GM19023 (cell line): ENCODE results near the gene ADGRG4.
"Not testable (repeated sequence)": the region's sequence is repeated elsewhere in the genome, so short reads cannot be mapped to it uniquely, and the experiment has no call there.

Experiments used
- ATAC-seq: cut with Tn5 transposase; IDR thresholded peaks from one replicate; pipeline ENCODE4 v1.9.1; 2021; ENCODE audit warnings: mild to moderate bottlenecking, moderate library complexity; ENCODE audit not compliant: unreplicated experiment

Gene ADGRG4, protein sequence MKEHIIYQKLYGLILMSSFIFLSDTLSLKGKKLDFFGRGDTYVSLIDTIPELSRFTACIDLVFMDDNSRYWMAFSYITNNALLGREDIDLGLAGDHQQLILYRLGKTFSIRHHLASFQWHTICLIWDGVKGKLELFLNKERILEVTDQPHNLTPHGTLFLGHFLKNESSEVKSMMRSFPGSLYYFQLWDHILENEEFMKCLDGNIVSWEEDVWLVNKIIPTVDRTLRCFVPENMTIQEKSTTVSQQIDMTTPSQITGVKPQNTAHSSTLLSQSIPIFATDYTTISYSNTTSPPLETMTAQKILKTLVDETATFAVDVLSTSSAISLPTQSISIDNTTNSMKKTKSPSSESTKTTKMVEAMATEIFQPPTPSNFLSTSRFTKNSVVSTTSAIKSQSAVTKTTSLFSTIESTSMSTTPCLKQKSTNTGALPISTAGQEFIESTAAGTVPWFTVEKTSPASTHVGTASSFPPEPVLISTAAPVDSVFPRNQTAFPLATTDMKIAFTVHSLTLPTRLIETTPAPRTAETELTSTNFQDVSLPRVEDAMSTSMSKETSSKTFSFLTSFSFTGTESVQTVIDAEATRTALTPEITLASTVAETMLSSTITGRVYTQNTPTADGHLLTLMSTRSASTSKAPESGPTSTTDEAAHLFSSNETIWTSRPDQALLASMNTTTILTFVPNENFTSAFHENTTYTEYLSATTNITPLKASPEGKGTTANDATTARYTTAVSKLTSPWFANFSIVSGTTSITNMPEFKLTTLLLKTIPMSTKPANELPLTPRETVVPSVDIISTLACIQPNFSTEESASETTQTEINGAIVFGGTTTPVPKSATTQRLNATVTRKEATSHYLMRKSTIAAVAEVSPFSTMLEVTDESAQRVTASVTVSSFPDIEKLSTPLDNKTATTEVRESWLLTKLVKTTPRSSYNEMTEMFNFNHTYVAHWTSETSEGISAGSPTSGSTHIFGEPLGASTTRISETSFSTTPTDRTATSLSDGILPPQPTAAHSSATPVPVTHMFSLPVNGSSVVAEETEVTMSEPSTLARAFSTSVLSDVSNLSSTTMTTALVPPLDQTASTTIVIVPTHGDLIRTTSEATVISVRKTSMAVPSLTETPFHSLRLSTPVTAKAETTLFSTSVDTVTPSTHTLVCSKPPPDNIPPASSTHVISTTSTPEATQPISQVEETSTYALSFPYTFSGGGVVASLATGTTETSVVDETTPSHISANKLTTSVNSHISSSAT (N-terminal part only)

DNA sequence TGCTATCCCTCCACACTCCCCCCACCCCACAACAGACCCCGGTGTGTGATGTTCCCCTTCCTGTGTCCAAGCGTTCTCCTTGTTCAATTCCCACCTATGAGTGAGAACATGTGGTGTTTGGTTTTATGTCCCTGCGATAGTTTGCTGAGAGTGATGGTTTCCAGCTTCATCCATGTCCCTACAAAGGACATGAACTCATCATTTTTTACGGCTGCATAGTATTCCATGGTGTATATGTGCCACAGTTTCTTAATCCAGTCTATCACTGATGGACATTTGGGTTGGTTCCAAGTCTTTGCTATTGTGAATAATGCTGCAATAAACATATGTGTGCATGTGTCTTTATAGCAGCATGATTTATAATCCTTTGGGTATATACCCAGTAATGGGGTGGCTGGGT, at the start of gene ADGRG4:
ADGRG4 (plus strand) TSS at position 243 of the 400 bp plus-strand sequence. CDS start 7,815 bp downstream, outside the sequence.
- not testable (repeated sequence) for ATAC-seq

DNA sequence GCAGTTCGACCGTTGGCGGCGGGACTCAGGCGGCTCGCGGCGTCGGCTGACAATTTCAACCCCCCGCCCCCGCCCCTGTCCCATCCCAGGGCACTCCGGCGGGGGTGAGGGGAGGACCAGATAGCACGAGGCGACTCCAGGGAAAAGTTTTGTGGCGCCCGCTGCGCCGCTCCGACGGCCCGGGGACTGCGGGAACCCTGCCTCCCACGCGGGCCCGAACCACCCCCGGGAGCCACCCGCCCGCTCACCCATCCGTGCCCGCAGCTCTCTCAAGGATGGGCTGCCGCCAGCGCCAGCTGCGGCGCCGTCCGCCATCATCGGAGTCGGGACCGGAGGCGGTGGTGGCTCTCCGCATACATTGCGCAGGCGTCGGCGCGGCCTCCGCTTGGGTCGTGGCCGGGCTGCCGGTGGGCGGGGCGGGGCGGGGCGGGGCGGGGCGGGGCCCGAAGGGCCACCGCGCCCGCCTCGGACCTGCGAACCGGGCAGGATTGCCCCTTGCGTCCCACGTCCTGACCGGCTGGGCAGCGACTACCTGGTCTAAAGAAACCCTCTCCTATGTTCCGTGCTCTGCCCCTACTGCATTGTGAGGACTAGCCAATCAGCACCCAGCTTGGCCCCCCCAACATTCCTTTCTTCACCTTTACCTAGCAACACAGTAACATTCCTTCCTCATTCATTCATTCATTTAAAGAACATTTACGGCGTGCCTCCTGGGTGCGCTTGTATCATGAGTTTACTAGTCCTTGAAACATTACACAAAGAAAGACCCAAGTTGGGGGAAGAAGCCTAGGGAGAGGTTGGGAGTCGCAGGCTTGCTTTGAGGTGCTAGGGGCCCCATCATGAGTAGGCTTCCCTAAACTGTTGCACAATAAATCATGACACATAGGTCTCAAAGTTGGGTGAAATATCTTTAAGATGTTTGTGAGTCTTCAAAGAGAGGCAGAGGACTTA, 49.4 kb upstream of the ADGRG4 start, which contains the start of gene MAP7D3:
MAP7D3 (minus strand) TSS at position 360 of the 951 bp plus-strand sequence; CDS start at position 318, 42 bp downstream.
- peak; percentile 88 for ATAC-seq

DNA sequence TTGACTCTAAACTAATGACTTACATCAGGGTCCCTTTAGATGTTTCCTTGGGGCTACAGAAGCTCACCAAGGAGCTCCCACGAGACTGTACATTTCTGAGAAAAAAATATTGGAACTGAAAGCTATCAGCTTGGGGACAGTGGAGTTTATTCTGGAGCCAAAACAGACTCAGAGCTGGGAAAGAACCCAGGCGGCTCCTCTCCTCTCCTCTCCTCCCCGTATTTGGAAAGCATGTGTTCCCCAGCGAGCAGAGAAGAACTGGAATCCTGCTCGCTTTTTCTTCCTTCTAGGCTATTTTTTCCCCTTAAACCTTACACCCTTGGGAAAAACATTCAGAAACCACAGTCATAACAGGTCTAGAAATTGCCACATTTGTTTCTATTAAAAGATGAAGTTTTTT, 45.2 kb upstream of the ADGRG4 start:
- no peak for ATAC-seq

DNA sequence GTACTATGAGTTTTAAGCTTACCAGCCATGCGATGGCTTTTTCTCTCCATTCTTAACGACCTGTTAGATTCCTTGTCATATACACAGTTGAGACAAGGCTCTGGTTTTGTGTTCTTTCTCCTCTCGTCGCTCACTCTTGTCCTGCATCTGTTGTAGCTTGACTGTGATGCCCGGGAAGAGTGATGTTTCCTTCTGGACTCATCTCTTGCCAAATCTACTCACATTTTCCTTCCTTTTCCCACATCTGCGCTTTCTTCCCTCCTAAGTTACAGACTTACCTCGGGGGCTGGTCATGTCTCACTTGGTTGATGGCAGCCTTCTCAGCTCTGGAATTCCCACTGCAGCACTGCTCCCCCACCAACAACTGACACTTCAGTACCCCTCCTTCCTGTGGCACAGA, 44.7 kb upstream of the ADGRG4 start:
- ATAC-seq: no peak

DNA sequence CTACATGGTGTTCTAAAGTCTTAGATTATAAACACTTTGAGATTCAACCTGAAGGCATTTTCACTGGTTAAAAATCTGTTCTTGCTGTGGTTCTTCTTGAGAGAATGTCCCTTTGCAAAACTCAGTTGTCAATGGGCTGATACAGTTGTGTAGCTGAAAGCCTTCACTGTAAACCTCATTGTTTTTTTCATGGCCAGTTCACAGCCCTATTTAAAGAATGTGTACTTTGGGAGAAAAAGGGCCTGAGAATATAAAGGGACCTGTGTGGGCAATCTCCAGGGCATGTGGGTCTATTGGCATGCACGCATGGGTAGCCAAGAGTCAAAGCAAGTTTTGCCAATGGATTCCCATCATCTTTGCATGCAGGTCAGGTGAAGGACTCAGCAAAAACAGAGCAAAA, 41.8 kb upstream of the ADGRG4 start:
- ATAC-seq: no peak

DNA sequence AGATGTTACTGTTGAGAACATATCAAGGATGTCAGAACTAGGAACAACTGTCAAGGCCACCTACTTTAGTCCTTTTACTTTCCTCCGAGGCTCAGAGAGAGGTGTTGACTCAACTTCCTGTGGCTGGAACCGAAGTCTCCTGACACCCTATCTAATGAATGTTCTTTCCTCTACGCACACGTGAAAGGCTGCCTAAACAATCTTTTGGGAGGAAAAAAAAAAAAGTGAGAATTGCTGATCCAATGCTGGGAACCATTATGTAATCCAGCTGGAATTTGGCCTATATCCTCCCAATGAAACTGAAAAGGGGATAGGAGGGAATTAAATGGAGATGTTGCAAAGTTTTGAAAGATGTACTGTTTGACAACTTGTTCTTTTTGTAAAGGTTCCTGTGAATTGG, 41.2 kb upstream of the ADGRG4 start:
- ATAC-seq: no peak

DNA sequence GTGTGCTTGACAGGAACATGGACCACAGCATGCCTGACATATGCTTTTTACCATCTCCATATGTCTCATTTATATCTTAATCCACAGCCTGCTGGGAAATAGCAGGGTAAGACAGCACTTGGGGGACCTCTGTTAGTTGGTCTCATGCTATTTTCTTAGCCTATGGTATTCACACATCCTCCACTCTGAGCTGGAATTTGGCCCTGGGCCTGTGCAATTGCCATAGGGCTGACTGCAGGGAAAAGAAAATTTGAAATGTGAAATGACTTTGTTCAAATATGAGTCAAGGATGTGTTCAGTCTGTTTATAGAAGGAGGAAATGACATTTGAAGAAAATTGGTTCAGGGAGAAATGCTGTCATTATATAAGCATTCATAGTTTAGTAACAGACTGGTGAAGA, 40.0 kb upstream of the ADGRG4 start:
- ATAC-seq: no peak

DNA sequence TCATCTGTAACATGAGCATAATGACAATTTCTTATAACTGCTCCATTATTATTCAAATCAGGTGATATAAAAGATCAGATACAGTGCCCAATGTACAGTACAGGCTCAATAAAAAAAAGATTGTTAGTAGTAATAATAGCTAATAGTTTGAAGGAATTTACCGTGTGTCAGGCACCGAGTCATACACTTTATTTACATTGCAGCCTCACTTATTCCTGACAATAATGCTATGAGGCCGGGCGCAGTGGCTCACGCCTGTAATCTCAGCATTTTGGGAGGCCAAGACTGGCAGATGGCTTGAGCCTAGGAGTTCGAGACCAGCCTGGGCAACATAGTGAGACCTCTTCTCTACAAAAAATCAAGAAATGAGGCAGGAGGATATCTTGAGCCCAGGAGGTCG, 39.4 kb upstream of the ADGRG4 start:
- ATAC-seq: no peak

DNA sequence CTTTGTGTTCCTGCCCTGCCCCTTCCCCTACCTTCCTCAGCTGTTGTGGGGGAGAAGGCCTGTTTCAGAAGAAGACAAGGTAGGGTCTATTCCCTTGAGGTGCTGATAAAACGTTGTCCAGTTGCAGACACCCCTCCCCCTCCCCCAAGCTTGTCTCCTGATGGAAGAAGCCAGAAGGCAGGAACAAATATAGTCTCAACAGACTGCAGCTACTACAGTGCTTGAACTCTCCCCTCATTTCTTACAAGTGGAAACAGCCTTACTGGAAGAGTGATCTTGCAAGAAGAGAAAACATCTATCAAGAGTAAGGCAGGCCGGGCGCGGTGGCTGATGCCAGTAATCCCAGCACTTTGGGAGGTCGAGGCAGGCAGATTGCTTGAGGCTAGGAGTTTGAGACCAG, 38.5 kb upstream of the ADGRG4 start:
- ATAC-seq: no peak

DNA sequence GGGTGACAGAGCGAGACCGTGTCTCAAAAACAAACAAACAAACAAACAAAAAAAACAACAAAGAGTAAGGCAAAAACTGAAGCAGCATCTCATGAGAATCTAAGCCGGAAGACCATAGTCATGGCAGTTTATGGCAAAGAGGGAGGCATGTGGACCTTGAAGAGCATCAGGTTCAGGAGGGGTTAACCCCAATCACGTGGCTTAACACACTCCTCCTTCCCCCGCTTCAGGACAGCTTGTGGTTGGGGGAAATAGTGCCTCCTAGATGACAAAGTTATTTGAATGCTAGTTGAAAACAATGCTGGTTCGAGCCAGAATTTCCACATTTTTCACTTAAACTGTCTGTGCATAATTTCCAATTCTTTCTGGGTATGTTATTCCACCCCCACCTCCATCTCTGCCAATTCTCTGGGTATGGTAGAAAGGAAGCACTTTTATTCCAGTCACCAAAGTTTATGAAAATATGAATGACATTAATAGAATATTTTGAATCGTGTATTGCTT, 37.9 kb upstream of the ADGRG4 start:
- no peak for ATAC-seq

DNA sequence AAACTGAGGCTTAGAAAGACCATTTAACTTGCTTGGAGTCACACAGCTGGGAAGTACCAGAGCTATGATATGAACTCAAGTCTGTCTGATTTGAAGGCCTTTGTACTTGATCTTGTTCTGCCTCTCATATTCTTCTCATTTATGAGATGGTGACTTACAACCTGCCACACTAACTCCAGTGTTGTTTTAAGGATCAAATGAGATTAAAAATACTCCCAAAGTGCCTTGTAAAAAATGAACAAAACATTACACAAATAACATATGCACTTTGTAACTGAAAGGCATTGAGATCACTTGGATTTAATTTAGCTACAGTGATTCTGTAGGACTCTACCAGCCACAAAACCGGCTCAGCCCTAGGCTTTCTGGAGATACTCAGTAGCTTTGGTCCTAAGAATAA, 33.9 kb upstream of the ADGRG4 start:
- ATAC-seq: no peak

DNA sequence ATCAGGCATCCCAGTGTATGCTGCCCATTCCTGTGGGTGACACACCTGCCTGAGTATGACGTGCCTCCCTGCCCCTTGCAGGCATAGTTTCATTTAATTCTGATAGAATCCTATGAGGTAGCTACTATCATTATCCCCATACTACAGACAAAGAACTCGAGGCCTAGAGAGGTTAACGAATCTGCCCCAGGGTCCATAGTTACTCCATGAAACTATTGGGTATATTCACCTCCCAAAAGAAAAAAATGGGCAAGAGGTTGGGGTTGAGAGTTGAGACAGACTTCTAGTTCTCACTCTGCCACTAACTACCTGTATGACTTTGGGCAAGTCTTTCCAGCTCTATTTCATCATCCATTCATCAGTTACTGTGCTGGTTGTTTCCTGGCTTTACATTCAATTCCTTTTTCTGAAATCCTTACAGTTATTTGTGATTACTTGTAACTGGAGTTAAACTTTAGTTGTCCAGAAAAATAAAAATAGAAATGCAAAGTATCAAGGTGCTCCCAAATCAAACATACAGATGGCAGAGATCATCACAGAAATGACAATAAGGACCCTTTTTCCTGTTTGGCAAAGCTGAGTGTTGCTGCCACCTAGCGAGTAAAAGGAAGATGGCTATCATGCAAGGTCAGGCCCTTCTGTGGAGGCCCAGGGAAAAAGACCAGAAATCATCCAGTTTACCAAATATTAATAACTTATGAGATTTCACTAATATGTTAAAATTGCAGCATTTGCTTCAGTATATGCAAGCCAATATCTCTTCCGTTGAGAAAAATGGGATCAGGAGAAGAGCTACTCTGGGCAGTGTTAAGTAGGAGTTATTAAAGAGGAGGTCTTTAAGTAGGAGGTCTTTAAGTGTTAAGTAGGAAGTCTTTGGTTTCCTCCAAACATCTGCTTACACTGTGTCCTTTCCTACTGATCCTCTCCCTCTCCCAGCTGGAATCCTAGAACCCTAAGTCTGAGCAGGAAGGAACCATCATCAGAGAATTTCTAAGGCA, 32.4 kb upstream of the ADGRG4 start:
- peak; percentile 68 for ATAC-seq

DNA sequence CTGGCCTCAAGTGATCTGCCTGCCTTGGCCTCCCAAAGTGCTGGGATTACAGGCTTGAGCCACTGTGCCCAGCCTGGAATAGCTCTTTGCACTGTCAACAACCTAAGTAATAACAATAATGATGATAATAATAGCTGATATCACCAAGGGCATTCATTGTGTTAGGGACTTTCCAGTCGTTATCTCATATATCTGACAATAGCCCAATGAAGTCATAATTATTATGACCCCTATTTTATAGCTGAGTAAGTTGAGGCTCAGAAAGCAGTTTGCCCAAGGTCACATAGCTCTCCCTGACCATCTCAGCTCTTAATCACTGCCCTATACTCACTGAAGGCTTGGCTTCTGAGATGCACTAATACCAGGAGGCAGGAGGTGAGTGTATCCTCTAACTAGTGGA, 30.8 kb upstream of the ADGRG4 start:
- no peak for ATAC-seq

DNA sequence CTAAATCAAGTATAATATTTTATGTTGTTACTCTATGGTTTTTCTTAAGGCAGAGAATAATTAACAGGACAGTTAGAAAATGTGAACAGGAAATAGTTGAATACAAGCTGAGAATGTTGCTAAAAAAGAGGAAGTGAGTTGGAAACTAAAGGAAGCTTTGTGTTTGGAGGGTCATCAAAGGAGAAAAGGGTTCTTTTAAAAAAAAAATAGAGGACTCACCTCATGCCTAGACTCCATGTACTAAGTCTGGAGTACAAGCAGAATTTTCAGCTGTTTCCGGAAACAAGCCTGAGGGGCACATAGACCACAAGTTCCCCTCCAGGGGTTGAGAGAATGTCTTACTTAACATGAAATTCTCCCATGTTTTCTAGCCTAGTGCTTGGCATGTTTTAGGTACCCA, 29.5 kb upstream of the ADGRG4 start:
- no peak for ATAC-seq

DNA sequence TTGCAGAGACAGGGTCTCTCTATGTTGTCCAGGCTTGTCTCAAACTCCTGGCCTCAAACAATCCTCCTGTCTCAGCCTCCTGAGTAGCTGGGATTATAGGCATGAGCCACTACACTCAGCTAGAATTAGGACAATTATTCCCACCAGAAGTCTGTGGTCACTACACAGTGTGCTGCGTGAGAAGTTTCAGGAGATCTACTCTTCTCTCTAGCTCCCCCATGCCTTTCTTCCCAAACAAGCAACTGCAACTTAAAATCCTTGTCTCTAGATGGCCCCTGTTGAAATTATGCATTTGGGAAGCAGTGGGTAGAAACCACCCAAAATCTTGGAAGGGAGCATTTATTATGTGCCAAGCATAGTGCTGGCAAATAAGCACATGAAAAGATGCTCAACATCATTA, 28.4 kb upstream of the ADGRG4 start:
- ATAC-seq: no peak

DNA sequence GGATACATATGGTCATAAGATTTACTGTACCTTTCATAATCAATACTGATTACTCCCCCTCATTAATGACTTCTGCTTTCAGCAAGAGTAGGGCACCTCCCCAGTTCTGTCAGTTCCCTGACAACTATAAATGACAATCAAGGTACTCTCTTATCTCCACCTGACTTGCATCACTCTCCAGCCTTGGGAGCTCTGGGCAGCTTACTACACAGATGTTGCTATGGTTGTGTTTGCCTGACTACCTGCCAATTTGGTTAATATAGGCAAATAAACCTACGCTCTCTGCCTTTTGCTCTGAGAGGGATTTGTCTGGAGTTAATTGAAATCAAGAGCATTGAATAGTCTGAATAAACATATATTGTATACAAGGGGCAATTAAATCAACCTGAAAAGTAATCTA, 26.8 kb upstream of the ADGRG4 start:
- ATAC-seq: no peak

DNA sequence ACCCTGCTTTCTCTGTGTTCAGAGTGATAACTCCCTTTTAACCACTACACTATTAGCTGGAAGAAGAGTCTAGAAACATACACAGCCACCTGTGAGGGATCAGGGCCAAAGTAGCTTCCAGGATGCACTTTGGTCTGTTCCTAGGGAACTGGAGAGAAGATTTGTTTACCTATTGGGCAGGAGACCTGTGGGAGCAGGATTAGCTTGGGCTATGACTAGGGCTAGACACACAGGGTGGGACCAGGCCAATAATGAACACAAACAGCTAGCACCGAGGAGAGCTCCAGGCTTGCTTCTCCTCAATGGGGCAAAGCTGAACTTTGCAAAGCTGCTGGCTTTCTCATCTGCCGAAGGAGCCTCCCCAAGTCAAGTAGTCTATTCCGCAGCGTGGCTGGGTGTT, 25.2 kb upstream of the ADGRG4 start:
- no peak for ATAC-seq

DNA sequence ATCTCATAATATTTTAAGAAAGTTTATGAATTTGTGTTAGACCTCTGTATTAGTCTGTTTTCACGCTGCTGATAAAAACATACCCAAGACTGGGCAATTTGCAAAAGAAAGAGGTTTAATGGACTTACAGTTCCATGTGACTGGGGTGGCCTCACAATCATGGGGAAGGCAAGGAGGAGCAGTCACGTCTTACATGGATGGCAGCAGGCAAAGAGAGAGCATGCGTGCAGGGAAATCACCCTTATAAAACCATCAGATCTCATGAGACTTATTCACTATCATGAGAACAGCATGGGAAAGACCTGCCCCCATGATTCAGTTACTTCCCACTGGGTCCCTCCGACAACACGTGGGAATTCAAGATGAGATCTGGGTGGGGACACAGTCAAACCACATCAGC, 14.4 kb upstream of the ADGRG4 start:
- not testable (repeated sequence) for ATAC-seq

DNA sequence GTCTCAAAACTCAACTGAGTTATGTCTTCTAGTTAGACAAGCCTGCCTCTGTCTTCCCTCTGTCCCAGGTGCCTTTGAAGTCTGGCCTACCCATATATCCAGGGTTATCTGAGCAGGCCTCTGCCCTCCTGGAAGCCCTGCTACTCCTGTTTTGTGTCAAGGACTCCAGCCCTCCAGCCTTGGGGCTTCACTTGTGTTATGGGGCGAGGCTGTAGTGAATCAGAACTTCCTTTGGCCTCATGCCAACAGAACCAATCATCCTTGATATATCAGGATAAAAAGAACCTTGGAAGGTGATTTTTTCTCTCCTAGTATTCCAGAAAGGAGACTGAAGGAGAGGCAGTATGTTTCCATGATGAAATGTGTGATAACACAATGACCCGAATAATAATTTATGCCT, 8.9 kb upstream of the ADGRG4 start:
- no peak for ATAC-seq
